HG02678 (cell line): ENCODE measurements around the gene FCRL1.

ENCODE experiments used
- ATAC-seq: cut with Tn5 transposase; IDR thresholded peaks from one replicate; pipeline ENCODE4 v1.9.1; 2021; ENCODE audit warnings: mild to moderate bottlenecking, moderate library complexity; ENCODE audit not compliant: unreplicated experiment

The FCRL1 gene, protein sequence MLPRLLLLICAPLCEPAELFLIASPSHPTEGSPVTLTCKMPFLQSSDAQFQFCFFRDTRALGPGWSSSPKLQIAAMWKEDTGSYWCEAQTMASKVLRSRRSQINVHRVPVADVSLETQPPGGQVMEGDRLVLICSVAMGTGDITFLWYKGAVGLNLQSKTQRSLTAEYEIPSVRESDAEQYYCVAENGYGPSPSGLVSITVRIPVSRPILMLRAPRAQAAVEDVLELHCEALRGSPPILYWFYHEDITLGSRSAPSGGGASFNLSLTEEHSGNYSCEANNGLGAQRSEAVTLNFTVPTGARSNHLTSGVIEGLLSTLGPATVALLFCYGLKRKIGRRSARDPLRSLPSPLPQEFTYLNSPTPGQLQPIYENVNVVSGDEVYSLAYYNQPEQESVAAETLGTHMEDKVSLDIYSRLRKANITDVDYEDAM

GRCh38 chr1:157819896-157820295 is at the start of gene FCRL1:
Gene FCRL1, minus strand, starts transcription at chr1:157820120. Its CDS starts 83 bp downstream, at chr1:157820037.
- no peak for ATAC-seq

DNA sequence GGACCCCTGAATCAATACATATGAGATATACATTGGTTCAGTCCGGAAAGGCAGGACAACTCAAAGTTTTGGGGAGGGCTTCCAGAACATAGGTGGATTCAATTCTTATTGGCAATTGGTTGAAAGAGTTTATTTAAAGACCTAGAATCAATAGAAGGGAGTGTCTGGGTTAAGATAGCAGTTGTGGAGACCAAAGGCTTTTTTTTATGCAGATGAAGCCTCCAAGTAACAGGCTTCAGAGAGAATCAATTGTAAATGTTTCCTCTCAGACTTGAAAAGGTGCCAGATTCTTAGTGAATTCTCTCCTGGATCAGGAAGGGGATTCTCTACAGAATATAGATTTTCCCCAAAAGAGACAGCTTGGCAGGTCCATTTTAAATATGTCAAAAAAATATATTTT is 48.7 kb upstream of the FCRL1 start:
- ATAC-seq, result no peak

- no peak for ATAC-seq
These were observed 42.5 kb upstream of the FCRL1 start for GRCh38 chr1:157862114-157863070.

DNA sequence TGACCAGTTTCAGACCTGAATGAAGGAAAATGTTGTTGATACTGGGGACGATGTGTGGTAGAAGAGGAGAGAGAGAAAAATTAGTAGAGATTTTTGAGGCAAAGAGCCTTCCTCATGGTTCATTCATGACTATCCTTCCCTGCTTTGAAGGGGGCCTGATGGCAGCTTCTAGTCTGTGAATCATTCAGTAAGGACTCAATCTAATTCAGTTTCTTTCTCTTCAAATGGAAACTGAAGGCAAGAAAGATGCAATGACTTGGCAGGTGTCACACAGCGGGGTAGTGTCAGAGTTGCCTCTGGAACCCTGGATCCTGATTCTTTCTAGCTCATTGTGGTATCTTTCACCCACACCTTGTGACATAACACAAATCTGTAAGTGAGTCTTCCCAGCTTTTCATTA is 36.6 kb upstream of the FCRL1 start:
- no peak for ATAC-seq

- no peak for ATAC-seq
These were observed 32.6 kb upstream of the FCRL1 start for GRCh38 chr1:157852476-157852875.

DNA sequence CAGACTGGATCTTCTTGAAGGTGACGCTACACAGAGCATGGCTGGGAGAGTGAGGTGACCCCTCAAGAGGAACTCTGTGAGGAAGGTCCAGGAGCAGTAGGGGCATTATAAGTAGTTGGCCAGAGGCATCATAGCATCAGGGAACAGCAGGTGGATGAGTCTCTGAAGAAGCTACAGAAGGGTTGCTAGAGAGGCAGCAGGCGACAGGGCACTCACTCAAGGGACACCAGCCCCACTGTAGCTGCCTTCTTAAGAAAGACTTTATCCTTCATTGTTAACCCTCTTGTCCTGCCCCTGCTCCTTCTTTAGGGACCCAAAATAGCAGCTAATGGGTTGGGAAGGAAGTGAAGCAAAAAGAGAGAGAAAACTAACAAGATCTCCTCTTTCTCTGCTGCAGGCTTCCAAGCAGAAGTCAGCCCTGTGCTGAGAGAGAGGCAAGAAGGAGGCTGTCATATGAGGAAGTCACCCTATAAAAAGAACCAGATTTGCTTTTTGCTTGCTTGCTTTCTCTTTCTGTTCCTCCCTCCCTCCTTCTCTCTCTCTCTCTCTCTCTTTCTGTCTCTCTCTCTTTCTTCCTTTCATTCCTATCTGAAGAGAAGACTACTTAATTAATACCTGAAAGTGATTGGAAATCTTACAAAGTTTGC is 29.4 kb upstream of the FCRL1 start:
- peak; percentile 70 for ATAC-seq

- no peak for ATAC-seq
These were observed 24.3 kb upstream of the FCRL1 start for GRCh38 chr1:157844089-157844830.

DNA sequence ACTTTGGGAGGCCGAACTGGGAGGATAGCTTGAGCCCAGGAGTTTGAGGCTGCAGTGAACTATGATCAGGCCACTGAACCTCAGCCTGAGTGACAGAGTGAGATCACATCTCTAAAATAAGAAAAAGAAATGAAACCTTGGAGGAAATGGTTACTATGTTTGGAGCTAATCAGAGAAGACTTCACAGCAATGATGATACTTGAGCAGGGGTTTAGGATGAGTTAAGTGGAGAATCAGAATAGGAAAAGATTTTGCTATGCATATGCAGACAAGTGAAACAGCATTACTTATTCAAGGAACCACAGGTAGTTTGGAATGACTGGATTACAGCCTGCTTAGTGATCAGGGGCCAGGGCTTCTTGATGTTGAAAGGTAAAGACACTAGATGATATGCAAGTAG is 23.0 kb upstream of the FCRL1 start:
- no peak for ATAC-seq

- ATAC-seq, result no peak
These were observed 21.8 kb upstream of the FCRL1 start, which contains the start of gene CD5L for GRCh38 chr1:157841708-157842107. Gene CD5L, minus strand, starts transcription at chr1:157841808. Its CDS starts 107 bp downstream, at chr1:157841701.

DNA sequence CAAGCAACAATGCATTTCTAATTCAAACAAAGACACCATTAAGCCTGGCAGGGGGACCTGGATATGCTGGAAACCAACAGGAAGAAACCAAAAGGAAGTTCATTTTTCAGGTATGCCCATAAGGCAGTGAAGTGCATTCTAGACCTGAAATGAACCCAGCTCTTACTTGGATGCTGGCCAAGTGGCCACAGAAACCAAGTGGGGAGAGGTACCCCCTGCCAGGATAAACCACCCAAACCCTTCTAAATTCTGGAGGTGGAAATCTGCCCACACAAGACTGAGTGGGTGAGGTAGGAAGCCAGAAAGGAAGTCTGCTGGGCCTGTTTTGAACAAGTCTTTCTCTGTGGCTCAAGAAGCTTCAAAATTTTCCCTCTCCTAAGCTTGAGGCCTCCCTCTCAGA is 19.0 kb upstream of the FCRL1 start:
- ATAC-seq, result no peak

- ATAC-seq, result no peak
These were observed 14.5 kb upstream of the FCRL1 start for GRCh38 chr1:157834430-157834829.

DNA sequence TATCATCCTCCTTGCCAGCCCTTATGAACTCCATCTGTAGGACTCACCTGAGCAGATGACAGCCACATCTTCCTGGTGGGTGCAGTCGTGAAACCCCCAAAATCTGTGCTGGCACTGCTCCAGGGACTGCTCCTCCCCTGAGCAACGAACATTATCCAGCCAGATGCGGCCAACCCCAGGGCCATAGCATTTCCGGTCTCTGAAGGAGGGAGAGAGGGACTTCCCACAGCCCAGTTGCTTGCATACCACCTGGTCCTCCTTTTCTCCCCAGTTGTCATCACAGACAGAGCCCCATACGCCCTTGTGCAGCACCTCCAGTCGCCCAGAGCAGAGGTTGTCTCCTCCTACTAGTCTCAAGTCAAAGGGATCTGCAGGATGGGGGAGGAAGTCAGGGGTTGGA is 13.2 kb upstream of the FCRL1 start:
- no peak for ATAC-seq

GRCh38 chr1:157831968-157832626 is 12.2 kb upstream of the FCRL1 start:
- ATAC-seq, result no peak

- no peak for ATAC-seq
These were observed 11.0 kb upstream of the FCRL1 start for GRCh38 chr1:157830887-157831286.

- ATAC-seq, result no peak
These were observed 9.8 kb upstream of the FCRL1 start for GRCh38 chr1:157829711-157830110.

GRCh38 chr1:157829210-157829609 is 9.3 kb upstream of the FCRL1 start:
- ATAC-seq, result no peak

DNA sequence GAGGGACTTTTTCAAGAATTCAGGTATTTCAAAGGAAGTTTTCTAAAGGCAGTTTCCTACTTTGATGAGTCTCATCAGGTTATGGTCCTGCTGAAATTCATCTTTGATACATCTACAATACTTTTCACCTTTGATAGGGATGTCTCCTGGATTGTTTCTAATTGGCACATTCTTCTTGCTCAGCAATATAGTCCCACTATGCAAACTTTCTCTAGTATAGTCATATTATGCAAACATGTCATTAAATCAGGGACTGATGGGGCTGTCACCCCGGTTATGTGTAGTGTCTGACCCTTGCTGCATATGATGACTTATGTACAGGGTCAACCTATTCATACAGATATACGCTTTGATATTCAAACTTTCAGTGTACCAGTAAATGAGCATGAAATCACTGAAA is 379 bp upstream of the FCRL1 start:
- no peak for ATAC-seq

- ATAC-seq, result no peak
These were observed 705 bp downstream of the FCRL1 start for GRCh38 chr1:157819215-157819614.

DNA sequence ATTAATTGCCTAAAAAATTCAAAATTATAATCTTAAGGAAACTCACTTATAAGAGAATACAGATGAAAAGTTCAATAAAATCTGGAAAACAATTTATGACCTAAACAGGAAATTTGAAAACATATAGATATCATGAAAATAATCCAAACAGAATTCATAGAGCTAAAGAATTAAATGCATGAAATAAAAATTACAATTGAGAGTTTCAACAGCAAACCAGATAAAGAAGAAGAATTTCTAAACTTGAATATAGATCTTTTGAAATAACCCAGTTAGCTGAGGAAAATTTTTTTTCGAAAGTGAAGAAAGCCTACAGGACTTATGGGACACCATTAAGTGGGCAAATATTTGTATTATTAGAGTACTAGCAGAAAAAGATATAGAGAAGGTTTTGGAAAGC is 6.7 kb downstream of the FCRL1 start:
- no peak for ATAC-seq
